HEK293 (cell line): ENCODE measurements around the gene BSDC1.

ENCODE experiments used
- CTCF ChIA-PET: fragments of 350-600 bp; formaldehyde crosslinking; extraction: SDS; loops from one replicate; lab custom pipeline; 2021; ENCODE audit warnings: antibody characterized with exemption; lab: Yijun Ruan, JAX
- POLR2A ChIA-PET: fragments of 300-600 bp; formaldehyde crosslinking; extraction: SDS; loops from one replicate; lab custom pipeline; 2020; ENCODE audit warnings: antibody characterized with exemption, inconsistent platforms; lab: Yijun Ruan, JAX
- H3K27ac ChIP-seq: fragments of 200-500 bp; sonication (Bioruptor generic); 2 replicates; pipeline ENCODE4 v1.5.1; 2014; ENCODE audit warnings: low read depth, low read length, control low read depth, inconsistent platforms; ENCODE audit errors: extremely low read depth
- H3K36me3 ChIP-seq, 2 experiments: fragments of 200-500 bp in 1 of 2; sonication (Bioruptor generic) in 1 of 2; 1 replicate in 1 of 2; 2 replicates in 1 of 2; pipeline ENCODE4 v1.5.1; 2014 to 2017; ENCODE audit warnings: inconsistent platforms in 2 of 2, low read length in 2 of 2; ENCODE audit not compliant: control insufficient read depth in 2 of 2, insufficient read depth in 1 of 2
- H3K4me1 ChIP-seq: fragments of 200-500 bp; sonication (Bioruptor generic); 2 replicates; pipeline ENCODE4 v1.5.1; 2014; ENCODE audit warnings: mild to moderate bottlenecking, low read length, inconsistent platforms; ENCODE audit not compliant: control insufficient read depth, insufficient read depth
- H3K4me3 ChIP-seq: 2 replicates; pipeline ENCODE4 v1.5.1; 2011; ENCODE audit warnings: low read depth, mild to moderate bottlenecking, control low read depth, low read length, moderate library complexity
- H3K9me3 ChIP-seq: fragments of 200-500 bp; sonication (Bioruptor generic); 2 replicates; pipeline ENCODE4 v1.5.1; 2014; ENCODE audit warnings: low read depth, low read length, inconsistent platforms; ENCODE audit not compliant: control insufficient read depth, insufficient read depth
- CTCF ChIP-seq: fragments of 450-650 bp; formaldehyde crosslinking; IDR thresholded peaks from 2 replicates; pipeline ENCODE4 v1.5.1; 2016; ENCODE audit warnings: missing biosample characterization, missing genetic modification characterization
- HOXC10 ChIP-seq: sonication (generic); formaldehyde crosslinking; IDR thresholded peaks from 2 replicates; pipeline ENCODE4 v1.8.1; 2023; ENCODE audit warnings: mild to moderate bottlenecking, missing genetic modification reagents
- KLF8 ChIP-seq: fragments of 450-650 bp; formaldehyde crosslinking; IDR thresholded peaks from 2 replicates; pipeline ENCODE4 v1.5.1; 2016; ENCODE audit warnings: missing biosample characterization, missing genetic modification characterization
- MEIS1 ChIP-seq: sonication (generic); formaldehyde crosslinking; IDR thresholded peaks from 2 replicates; pipeline ENCODE4 v1.8.1; 2022; ENCODE audit warnings: missing genetic modification reagents, mild to moderate bottlenecking, borderline replicate concordance
- OVOL3 ChIP-seq: fragments of 450-650 bp; formaldehyde crosslinking; IDR thresholded peaks from 2 replicates; pipeline ENCODE4 v1.5.1; 2016; ENCODE audit warnings: missing biosample characterization, missing genetic modification characterization
- PRDM1 ChIP-seq: fragments of 450-650 bp; formaldehyde crosslinking; IDR thresholded peaks from 2 replicates; pipeline ENCODE4; 2016; ENCODE audit warnings: missing biosample characterization, missing genetic modification characterization
- PRDM4 ChIP-seq: fragments of 450-650 bp; formaldehyde crosslinking; IDR thresholded peaks from 2 replicates; pipeline ENCODE4 v1.5.1; 2017; ENCODE audit warnings: missing biosample characterization, missing genetic modification characterization
- SCRT1 ChIP-seq: fragments of 450-650 bp; formaldehyde crosslinking; IDR thresholded peaks from 2 replicates; pipeline ENCODE4 v1.5.1; 2016; ENCODE audit warnings: missing biosample characterization, missing genetic modification characterization, borderline replicate concordance
- SCRT2 ChIP-seq: fragments of 450-650 bp; formaldehyde crosslinking; IDR thresholded peaks from 2 replicates; pipeline ENCODE4 v1.5.1; 2016; ENCODE audit warnings: missing biosample characterization, missing genetic modification characterization
- SETDB1 ChIP-seq: IDR thresholded peaks from one replicate; pipeline ENCODE4 v1.6.1; 2017; ENCODE audit warnings: mild to moderate bottlenecking, low read length, moderate library complexity, mixed read lengths; ENCODE audit not compliant: insufficient read length
- SP7 ChIP-seq: fragments of 450-650 bp; formaldehyde crosslinking; IDR thresholded peaks from 2 replicates; pipeline ENCODE4 v1.5.1; 2016; ENCODE audit warnings: missing biosample characterization, missing genetic modification characterization
- ZBTB20 ChIP-seq: fragments of 450-650 bp; formaldehyde crosslinking; IDR thresholded peaks from 2 replicates; pipeline ENCODE4 v1.5.1; 2016; ENCODE audit warnings: missing biosample characterization, missing genetic modification characterization
- ZBTB6 ChIP-seq: fragments of 450-650 bp; formaldehyde crosslinking; IDR thresholded peaks from 2 replicates; pipeline ENCODE4 v1.5.1; 2017; ENCODE audit warnings: missing biosample characterization, missing genetic modification characterization
- ZBTB8A ChIP-seq: fragments of 450-650 bp; formaldehyde crosslinking; IDR thresholded peaks from 2 replicates; pipeline ENCODE4 v1.5.1; 2016; ENCODE audit warnings: missing biosample characterization, missing genetic modification characterization
- ZNF140 ChIP-seq: fragments of 450-650 bp; formaldehyde crosslinking; IDR thresholded peaks from 2 replicates; pipeline ENCODE4 v1.5.1; 2016; ENCODE audit warnings: missing biosample characterization, missing genetic modification characterization
- ZNF19 ChIP-seq: fragments of 450-650 bp; formaldehyde crosslinking; IDR thresholded peaks from 2 replicates; pipeline ENCODE4; 2016; ENCODE audit warnings: missing biosample characterization, missing genetic modification characterization, low read depth
- ZNF223 ChIP-seq: fragments of 450-650 bp; formaldehyde crosslinking; IDR thresholded peaks from 2 replicates; pipeline ENCODE4 v1.5.1; 2016; ENCODE audit warnings: missing biosample characterization, missing genetic modification characterization
- ZNF311 ChIP-seq: fragments of 450-650 bp; formaldehyde crosslinking; IDR thresholded peaks from 2 replicates; pipeline ENCODE4 v1.5.1; 2017; ENCODE audit warnings: missing biosample characterization, missing genetic modification characterization, borderline replicate concordance
- ZNF670 ChIP-seq: fragments of 450-650 bp; formaldehyde crosslinking; IDR thresholded peaks from 2 replicates; pipeline ENCODE4 v1.5.1; 2016; ENCODE audit warnings: missing biosample characterization, missing genetic modification characterization, low read depth
- ZNF677 ChIP-seq: fragments of 450-650 bp; IDR thresholded peaks from 2 replicates; pipeline ENCODE4 v1.5.0; 2018; ENCODE audit warnings: missing biosample characterization, mild to moderate bottlenecking, missing genetic modification characterization, moderate library complexity
- ZNF76 ChIP-seq: fragments of 450-650 bp; formaldehyde crosslinking; IDR thresholded peaks from 2 replicates; pipeline ENCODE4; 2016; ENCODE audit warnings: low read depth, missing biosample characterization, missing genetic modification characterization, borderline replicate concordance
- ZNF843 ChIP-seq: fragments of 450-650 bp; formaldehyde crosslinking; IDR thresholded peaks from 2 replicates; pipeline ENCODE4 v1.5.1; 2016; ENCODE audit warnings: missing biosample characterization, missing genetic modification characterization
- TF ChIP-seq, protein P1 (sequence below): fragments of 450-650 bp; formaldehyde crosslinking; IDR thresholded peaks from 2 replicates; pipeline ENCODE4 v1.5.1; 2017; ENCODE audit warnings: missing biosample characterization, missing genetic modification characterization
- TF ChIP-seq, protein P2 (sequence below): fragments of 450-650 bp; formaldehyde crosslinking; IDR thresholded peaks from 2 replicates; pipeline ENCODE4 v1.5.1; 2016; ENCODE audit warnings: missing biosample characterization, missing genetic modification characterization

The BSDC1 gene

GRCh38 chr1:32351399-32352238 is 42.6 kb downstream of the BSDC1 start (continued):
- peak; percentile 75 for TF ChIP-seq SCRT2 (tag by site-specific recombination)
- TF ChIP-seq ZNF843 (tag by site-specific recombination), result no peak
- TF ChIP-seq ZNF311, result no peak
- TF ChIP-seq ZNF19 (tag by site-specific recombination), result no peak
- peak; percentile 70 for TF ChIP-seq ZBTB20 (tag by site-specific recombination)
- no peak for TF ChIP-seq PRDM1 (tag by site-specific recombination)
- TF ChIP-seq KLF8 (tag by site-specific recombination), result 0 out of 2 replicates have a peak, but pooled peaks have one; percentile 2
- 0 out of 2 replicates have a peak, but pooled peaks have one; percentile 40 for TF ChIP-seq ZNF677
- no peak for TF ChIP-seq OVOL3 (tag by site-specific recombination)
- TF ChIP-seq CTCF, result peak; percentile 64
- peak; percentile 95 for TF ChIP-seq PRDM4 (tag by site-specific recombination)
- peak; percentile 62 for TF ChIP-seq ZBTB8A (tag by site-specific recombination)
- TF ChIP-seq ZNF140 (tag by site-specific recombination), result no peak
- no peak for TF ChIP-seq SETDB1
- TF ChIP-seq ZNF670 (tag by site-specific recombination), result no peak
- no peak for TF ChIP-seq SP7 (tag by site-specific recombination)
- no peak for TF ChIP-seq HOXC10 (CRISPR knock-in tag)
- TF ChIP-seq SCRT1 (tag by site-specific recombination), result no peak
- 0 out of 2 replicates have a peak, but pooled peaks have one; percentile 1 for TF ChIP-seq ZNF76
- TF ChIP-seq, protein P1, sequence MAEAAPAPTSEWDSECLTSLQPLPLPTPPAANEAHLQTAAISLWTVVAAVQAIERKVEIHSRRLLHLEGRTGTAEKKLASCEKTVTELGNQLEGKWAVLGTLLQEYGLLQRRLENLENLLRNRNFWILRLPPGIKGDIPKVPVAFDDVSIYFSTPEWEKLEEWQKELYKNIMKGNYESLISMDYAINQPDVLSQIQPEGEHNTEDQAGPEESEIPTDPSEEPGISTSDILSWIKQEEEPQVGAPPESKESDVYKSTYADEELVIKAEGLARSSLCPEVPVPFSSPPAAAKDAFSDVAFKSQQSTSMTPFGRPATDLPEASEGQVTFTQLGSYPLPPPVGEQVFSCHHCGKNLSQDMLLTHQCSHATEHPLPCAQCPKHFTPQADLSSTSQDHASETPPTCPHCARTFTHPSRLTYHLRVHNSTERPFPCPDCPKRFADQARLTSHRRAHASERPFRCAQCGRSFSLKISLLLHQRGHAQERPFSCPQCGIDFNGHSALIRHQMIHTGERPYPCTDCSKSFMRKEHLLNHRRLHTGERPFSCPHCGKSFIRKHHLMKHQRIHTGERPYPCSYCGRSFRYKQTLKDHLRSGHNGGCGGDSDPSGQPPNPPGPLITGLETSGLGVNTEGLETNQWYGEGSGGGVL (tag by site-specific recombination), result no peak

DNA sequence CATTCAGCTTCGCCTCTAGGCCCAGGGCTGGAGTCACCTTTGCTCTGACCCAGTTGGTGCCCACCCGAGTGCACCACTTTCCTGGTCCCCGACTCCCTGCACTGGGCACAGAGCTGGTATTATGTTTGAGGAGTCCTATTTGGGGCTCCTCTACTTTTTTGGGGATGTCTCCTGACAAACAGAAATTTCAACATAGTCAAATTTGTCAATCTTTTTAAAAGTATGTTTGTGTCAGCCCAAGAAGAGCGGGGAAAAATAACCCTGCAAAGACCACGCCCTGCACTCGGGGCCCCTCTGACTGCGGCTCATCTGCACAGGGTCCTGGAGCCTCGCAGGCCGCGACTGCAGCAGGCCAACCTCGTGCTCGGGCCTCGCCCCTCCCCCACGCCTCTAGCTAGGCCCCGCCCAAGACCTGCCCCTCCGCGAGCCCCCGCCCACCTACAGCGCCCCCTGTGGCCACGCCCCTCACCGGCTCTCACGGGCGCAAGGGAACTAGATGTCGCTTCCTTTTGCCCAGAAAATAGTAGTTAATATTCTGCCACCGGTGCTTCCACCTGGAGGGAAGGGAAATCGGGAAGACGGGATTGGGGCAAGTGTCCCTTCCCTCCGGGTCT is 43.3 kb downstream of the BSDC1 start:
- ChIA-PET CTCF (interaction anchor here (0.7 to 1.5 kb wide), 4 partner anchors 18 to 145 kb away, joined by 3 to 5 read pairs (median 3); no protein-coding TSS in a partner anchor), POLR2A (interaction anchor here (0.6 to 5.7 kb wide), 4 partner anchors 9 to 145 kb away, joined by 3 to 100 read pairs (median 6); partner anchors contain the start of genes BSDC1, IQCC and MARCKSL1)
- Histone ChIP-seq H3K36me3 (peaks cover 0 to 30% of the 10 kb centered on the region in 2 experiments; a peak in 2 of 3 replicates), H3K9me3 (no peaks in the 10 kb centered on the region), H3K4me3 (peak overlapping the region; percentile 75), H3K27ac (peak overlapping the region; percentile 2; the same call in 1 of the 2 replicates), H3K4me1 (peaks cover 7% of the 10 kb centered on the region; the same call in 1 of the 2 replicates)
- TF ChIP-seq, protein P2, sequence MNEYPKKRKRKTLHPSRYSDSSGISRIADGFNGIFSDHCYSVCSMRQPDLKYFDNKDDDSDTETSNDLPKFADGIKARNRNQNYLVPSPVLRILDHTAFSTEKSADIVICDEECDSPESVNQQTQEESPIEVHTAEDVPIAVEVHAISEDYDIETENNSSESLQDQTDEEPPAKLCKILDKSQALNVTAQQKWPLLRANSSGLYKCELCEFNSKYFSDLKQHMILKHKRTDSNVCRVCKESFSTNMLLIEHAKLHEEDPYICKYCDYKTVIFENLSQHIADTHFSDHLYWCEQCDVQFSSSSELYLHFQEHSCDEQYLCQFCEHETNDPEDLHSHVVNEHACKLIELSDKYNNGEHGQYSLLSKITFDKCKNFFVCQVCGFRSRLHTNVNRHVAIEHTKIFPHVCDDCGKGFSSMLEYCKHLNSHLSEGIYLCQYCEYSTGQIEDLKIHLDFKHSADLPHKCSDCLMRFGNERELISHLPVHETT, result no peak
- no peak for TF ChIP-seq ZBTB6 (tag by site-specific recombination)
- TF ChIP-seq ZNF223 (tag by site-specific recombination), result 0 out of 2 replicates have a peak, but pooled peaks have one; percentile 7
- no peak for TF ChIP-seq MEIS1
